Endothelial cell of umbilical vein (primary cell): ENCODE measurements around the gene GLI3.

Source experiments
- CTCF ChIP-seq, 2 donors: IDR thresholded peaks; 1 replicate in 1 of 2; 2 replicates in 1 of 2; pipeline ENCODE4 v1.5.1; 2011; ENCODE audit warnings: low read length in 2 of 2, mild to moderate bottlenecking in 2 of 2, moderate library complexity in 2 of 2, control low read depth in 1 of 2, inconsistent platforms in 1 of 2, low read depth in 1 of 2; ENCODE audit not compliant: insufficient read depth in 1 of 2; ENCODE audit errors: extremely low read depth in 1 of 2
- POLR2A ChIP-seq: IDR thresholded peaks from 2 replicates; pipeline ENCODE4 v1.6.1; 2012; ENCODE audit warnings: low read depth, mild to moderate bottlenecking, control low read depth, low read length
- TF ChIP-seq, protein P1 (sequence below): IDR thresholded peaks from 2 replicates; pipeline ENCODE4 v1.6.1; 2011; ENCODE audit not compliant: insufficient read depth, insufficient read length

DNA sequence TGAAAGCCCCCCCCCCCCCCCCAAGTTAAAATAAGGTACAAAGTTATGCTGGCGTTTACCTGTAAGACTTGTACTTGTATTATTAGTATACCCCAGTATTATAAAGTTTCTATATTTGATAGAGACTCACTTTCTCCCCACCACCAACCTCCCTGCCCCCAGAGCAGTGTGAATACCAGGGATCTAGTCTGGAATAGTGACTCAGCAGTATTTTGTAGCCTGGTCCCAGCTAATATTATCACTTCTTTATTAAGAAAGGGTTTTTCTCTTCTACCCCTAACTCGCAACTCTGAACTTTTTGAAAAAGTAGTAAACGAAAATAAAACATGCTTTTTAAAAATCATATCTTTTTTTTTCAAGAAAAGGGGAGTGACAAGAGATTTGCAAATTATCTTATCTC lies 26.7 kb downstream of the GLI3 start:
- TF ChIP-seq CTCF (IDR thresholded peaks at IDR 0.05; ENCODE audit: extremely low read depth in 1 of 2, insufficient read depth in 1 of 2, low read depth in 1 of 2, low read length in 2 of 2), result no peak
- TF ChIP-seq, protein P1, sequence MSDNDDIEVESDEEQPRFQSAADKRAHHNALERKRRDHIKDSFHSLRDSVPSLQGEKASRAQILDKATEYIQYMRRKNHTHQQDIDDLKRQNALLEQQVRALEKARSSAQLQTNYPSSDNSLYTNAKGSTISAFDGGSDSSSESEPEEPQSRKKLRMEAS, result no peak
- no peak for TF ChIP-seq POLR2A
